ENCODE measurements around the gene SLX4IP.

DNA sequence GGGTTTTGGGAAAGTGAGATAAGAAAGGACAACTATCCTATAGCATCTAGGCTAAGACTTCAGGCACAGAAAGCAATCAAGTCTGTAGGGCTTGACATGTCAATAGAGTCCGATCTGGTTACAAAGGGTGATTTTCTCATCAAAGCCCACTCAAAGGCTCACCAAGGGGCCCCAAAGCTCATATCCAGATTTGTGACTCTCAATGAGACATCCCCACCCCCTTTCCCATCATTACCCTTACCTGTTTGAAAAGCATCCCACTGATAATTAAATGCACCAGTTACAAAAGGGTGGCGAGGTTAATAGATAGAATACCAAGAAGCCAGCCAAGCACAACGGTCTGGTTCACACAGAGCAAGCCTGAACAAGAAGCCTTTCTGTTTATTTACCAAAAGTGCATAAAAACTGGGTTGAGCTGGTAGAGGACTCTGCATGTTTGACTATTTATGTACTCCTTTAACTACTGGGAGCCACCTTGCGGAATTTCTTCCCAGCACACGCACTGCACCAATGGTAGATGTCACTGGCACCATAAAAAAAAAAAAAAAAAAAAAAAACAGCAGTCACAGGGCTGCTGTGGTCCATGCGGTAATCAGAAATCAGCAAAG is 232.6 kb downstream of the SLX4IP start:
- no peak for TF ChIP-seq POLR2A (IDR thresholded peaks at IDR 0.05)
- TF ChIP-seq, protein P1, sequence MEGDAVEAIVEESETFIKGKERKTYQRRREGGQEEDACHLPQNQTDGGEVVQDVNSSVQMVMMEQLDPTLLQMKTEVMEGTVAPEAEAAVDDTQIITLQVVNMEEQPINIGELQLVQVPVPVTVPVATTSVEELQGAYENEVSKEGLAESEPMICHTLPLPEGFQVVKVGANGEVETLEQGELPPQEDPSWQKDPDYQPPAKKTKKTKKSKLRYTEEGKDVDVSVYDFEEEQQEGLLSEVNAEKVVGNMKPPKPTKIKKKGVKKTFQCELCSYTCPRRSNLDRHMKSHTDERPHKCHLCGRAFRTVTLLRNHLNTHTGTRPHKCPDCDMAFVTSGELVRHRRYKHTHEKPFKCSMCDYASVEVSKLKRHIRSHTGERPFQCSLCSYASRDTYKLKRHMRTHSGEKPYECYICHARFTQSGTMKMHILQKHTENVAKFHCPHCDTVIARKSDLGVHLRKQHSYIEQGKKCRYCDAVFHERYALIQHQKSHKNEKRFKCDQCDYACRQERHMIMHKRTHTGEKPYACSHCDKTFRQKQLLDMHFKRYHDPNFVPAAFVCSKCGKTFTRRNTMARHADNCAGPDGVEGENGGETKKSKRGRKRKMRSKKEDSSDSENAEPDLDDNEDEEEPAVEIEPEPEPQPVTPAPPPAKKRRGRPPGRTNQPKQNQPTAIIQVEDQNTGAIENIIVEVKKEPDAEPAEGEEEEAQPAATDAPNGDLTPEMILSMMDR (IDR thresholded peaks at IDR 0.05 in 8 of 11, conservative IDR thresholded peaks at IDR 0.05 in 3 of 11), result no peak
